ENCODE measurements around the gene GOLGA6C.
"Not testable (repeated sequence)": the region's sequence is repeated elsewhere in the genome, so short reads cannot be mapped to it uniquely, and the experiment has no call there.

GRCh38 chr15:75298541-75299310 lies 40.6 kb downstream of the GOLGA6C start:
- TF ChIP-seq CTCF, POLR2AphosphoS5, POLR2A (IDR thresholded peaks at IDR 0.05): not testable (repeated sequence)
